Cardiac muscle cell (in vitro differentiated cells and primary cell): ENCODE measurements around the gene SOX6. TPM values are rescaled to one million over a fixed set of nuclear protein-coding genes. Genes with fewer than 3 reads are reported as not detected.

Source experiments
- DNase-seq, 2 donors: peaks; one replicate each; pipeline versions ENCODE4 v3.0.0 to v3.0.0-alpha.2; 2010 to 2017; ENCODE audit warnings: low read depth in 1 of 2, low spot score in 1 of 2
- H3K27ac ChIP-seq: fragments of 200-600 bp; sonication (generic); 2 replicates; pipeline ENCODE4 v1.5.1; 2016
- H3K27me3 ChIP-seq: fragments of 200-600 bp; sonication (generic); 2 replicates; pipeline ENCODE4 v1.6.0; 2016; ENCODE audit warnings: control low read depth
- H3K36me3 ChIP-seq: fragments of 200-600 bp; sonication (generic); 2 replicates; pipeline ENCODE4 v1.5.1; 2016; ENCODE audit warnings: control low read depth
- H3K4me1 ChIP-seq: fragments of 200-600 bp; sonication (generic); 2 replicates; pipeline ENCODE4 v1.8.1; 2017; ENCODE audit warnings: low read depth, mild to moderate bottlenecking, mixed run types
- H3K4me3 ChIP-seq: fragments of 200-600 bp; sonication (generic); 2 replicates; pipeline ENCODE4 v1.5.1; 2016; ENCODE audit warnings: mild to moderate bottlenecking
- H3K9me3 ChIP-seq: fragments of 200-600 bp; sonication (generic); 2 replicates; pipeline ENCODE4 v1.5.1; 2017; ENCODE audit warnings: low read depth, mild to moderate bottlenecking, control low read depth
- polyA plus RNA-seq: library from polyadenylated mRNA; unstranded; fragments of >200 nt; fragmentation: Nextera tagmentation; extraction: Ambion mirVana; gene quantifications from 2 replicates; pipeline ENCODE4 v1.2.1, GENCODE V29; 2016
- total RNA-seq: library from RNA; depleted of rRNA; stranded (reverse); fragments of >200 nt; gene quantifications from 2 replicates; pipeline ENCODE4 v1.2.3, GENCODE V29; 2016
- TF ChIP-seq, protein P1 (sequence below): IDR thresholded peaks from 2 replicates; pipeline ENCODE4 v1.5.1; 2012; ENCODE audit warnings: low read depth, mild to moderate bottlenecking, low read length

Gene SOX6
- total and polyA plus RNA-seq, 2 experiments from 2014 or later: 7.0 to 9.6 TPM

DNA sequence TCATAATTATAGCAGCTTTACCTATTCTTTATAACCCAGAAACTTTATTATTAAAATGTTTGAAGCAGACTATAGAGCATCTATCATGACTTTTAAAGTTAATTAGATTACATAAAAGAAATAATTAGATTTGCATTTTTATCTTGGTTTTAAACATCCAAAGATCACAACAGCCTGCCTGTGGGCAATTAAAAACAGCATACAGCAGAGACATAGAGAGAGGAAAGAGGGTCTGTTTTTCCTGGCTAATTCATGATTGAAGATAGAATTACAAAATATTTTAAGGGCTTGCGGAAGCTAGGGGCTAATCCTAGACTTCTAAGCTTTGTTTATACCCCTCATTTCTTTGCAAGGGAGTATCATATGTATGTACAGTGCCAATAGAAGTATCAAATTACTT lies 178.1 kb downstream of the SOX6 start:
- no peak for DNase-seq
- H3K27ac ChIP-seq: no peak overlapping the region
- no peaks in the 10 kb centered on the region for H3K4me1 ChIP-seq
- no peaks in the 10 kb centered on the region for H3K36me3 ChIP-seq
- TF ChIP-seq, protein P1, sequence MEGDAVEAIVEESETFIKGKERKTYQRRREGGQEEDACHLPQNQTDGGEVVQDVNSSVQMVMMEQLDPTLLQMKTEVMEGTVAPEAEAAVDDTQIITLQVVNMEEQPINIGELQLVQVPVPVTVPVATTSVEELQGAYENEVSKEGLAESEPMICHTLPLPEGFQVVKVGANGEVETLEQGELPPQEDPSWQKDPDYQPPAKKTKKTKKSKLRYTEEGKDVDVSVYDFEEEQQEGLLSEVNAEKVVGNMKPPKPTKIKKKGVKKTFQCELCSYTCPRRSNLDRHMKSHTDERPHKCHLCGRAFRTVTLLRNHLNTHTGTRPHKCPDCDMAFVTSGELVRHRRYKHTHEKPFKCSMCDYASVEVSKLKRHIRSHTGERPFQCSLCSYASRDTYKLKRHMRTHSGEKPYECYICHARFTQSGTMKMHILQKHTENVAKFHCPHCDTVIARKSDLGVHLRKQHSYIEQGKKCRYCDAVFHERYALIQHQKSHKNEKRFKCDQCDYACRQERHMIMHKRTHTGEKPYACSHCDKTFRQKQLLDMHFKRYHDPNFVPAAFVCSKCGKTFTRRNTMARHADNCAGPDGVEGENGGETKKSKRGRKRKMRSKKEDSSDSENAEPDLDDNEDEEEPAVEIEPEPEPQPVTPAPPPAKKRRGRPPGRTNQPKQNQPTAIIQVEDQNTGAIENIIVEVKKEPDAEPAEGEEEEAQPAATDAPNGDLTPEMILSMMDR: no peak
- H3K4me3 ChIP-seq: no peak overlapping the region
- H3K27me3 ChIP-seq: no peaks in the 10 kb centered on the region
- H3K9me3 ChIP-seq: no peaks in the 10 kb centered on the region

DNA sequence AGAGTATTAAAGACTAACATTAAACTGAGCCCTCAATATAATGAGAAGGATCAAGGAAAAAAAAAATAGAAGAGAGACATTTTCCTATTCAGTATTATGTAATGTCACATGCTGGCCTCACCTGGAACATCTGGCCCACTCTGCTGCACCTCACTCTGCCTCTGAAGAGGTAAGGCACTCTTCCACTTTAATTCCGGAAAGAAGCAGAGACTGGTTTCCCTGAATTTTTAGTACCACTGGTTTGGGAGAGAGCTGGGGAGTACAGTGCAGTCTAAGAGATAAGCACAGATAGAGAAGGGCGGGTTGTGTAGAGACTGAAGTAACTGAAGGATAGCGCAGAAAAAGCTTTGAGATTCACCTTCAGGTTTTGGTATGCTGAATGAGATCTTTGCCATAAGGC lies 178.7 kb downstream of the SOX6 start:
- TF ChIP-seq, protein P1: no peak
- no peaks in the 10 kb centered on the region for H3K27me3 ChIP-seq
- DNase-seq: no peak
- no peaks in the 10 kb centered on the region for H3K36me3 ChIP-seq
- H3K4me1 ChIP-seq: no peaks in the 10 kb centered on the region
- H3K4me3 ChIP-seq: no peak overlapping the region
- H3K9me3 ChIP-seq: no peaks in the 10 kb centered on the region
- no peak overlapping the region for H3K27ac ChIP-seq

DNA sequence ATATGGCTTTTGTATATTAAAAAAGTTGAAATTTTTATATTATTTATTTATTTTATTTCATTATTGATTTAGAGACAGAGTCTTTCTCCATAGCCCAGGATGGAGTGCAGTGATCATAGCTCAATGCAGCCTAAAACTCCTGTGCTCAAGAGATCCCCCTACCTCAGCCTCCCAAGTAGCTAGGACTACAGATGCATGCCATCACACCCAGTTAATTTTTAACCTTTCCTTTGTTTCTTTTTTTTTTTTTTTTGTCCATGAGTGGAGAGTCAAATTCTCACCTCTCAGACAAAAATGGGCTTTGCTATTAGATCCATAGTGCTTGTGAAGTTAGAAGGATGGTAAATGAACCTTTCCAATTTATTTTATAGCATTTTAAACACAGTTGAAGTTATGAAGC lies 182.5 kb downstream of the SOX6 start:
- Histone ChIP-seq H3K36me3 (no peaks in the 10 kb centered on the region), H3K4me3 (no peak overlapping the region), H3K27ac (no peak overlapping the region), H3K4me1 (peaks cover 6% of the 10 kb centered on the region), H3K27me3 (no peaks in the 10 kb centered on the region), H3K9me3 (no peaks in the 10 kb centered on the region)
- TF ChIP-seq, protein P1: no peak
- DNase-seq: no peak

DNA sequence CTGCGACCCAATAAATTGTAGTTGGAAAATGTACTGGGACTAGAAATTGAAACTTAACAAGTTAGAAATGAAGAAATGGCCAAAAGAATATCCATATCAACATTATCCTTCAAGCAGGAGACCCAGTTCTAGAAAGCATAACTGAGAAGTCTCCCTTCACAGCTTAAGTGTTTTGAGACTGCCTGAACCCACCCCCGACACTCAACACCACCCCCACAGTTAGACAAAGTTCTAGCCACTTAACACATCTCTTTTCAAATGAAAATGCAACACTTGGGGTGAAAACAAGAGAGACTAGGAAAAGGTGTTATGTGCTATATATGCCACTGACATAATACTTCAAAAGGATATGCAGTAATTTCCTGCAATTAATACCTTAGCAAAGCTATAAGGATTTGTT lies 184.5 kb downstream of the SOX6 start:
- no peaks in the 10 kb centered on the region for H3K36me3 ChIP-seq
- no peak overlapping the region for H3K27ac ChIP-seq
- no peak overlapping the region for H3K4me3 ChIP-seq
- no peaks in the 10 kb centered on the region for H3K9me3 ChIP-seq
- no peak for DNase-seq
- TF ChIP-seq, protein P1: no peak
- H3K4me1 ChIP-seq: peaks cover 6% of the 10 kb centered on the region
- no peaks in the 10 kb centered on the region for H3K27me3 ChIP-seq

DNA sequence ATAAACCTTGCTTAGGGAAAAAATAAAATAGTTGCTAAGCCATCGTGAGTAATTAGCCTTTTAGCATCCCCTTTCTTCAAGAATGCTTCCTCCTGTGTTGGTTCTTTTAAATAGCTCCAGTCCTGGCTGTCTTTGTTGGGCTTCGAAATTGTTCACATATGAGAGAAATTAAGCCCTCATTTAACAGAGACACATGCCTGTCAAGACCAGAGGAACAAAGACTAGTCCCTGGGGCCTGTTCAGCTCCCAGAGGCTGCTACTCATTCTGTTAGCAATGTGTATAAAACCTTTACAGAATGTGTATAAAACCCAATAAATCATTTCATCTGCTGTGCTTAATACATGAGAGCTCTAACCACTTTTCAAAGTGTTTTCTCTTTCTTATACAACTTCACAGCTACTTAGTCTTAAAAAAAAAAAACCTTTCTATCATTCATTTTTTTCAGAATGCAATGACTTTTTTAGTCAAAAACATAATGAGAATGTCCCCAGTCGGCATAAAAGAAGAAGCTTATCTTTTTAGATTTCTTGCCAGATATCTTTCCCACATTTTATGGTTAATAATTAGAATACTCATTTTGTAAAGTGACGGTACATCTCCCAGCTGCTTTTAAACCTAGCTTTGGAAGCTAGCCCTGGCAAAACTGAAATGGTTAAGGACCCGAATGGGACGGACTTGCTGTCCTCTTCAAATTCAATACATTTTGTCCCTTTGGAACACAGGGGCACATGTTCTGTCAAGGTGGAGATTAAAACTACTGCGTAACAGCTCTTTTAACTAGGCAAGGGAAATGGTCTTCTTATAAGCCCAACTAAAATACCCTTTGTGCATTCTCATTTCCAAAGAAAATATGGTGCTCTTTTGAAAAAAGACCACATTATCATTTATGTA lies 186.1 kb downstream of the SOX6 start:
- H3K4me1 ChIP-seq: peaks cover 6% of the 10 kb centered on the region
- DNase-seq: no peak
- H3K27me3 ChIP-seq: no peaks in the 10 kb centered on the region
- H3K27ac ChIP-seq: no peak overlapping the region
- TF ChIP-seq, protein P1: no peak
- H3K9me3 ChIP-seq: no peaks in the 10 kb centered on the region
- no peak overlapping the region for H3K4me3 ChIP-seq
- no peaks in the 10 kb centered on the region for H3K36me3 ChIP-seq
